HCT116 (cell line): Measurements from ENCODE around the gene GRK5. TPM values are rescaled to one million over a fixed set of nuclear protein-coding genes. Genes with fewer than 3 reads are reported as not detected.

ENCODE experiments used
- ATAC-seq: fragments of 200-7000 bp; cut with Tn5 transposase; 2 replicates; pipeline ENCODE4 v1.9.1; 2020; ENCODE audit warnings: mild to moderate bottlenecking, moderate library complexity
- BruUV-seq: library from RNA; stranded (reverse); fragments of 400-500 nt; replicated peaks from 2 replicates; lab custom pipeline; 2021; lab: Mats Ljungman, UMichigan
- CTCF ChIA-PET: fragments of 300-600 bp; sonication (Branson Sonifier 250); formaldehyde crosslinking; loops from one replicate; lab custom pipeline; 2021; ENCODE audit warnings: antibody characterized with exemption; lab: Charles Lee
- POLR2A ChIA-PET: fragments of 300-600, 350-600 bp; sonication (Branson Sonifier 250); formaldehyde crosslinking; loops from one replicate; lab custom pipeline; 2021; ENCODE audit warnings: antibody characterized with exemption; lab: Charles Lee
- RAD21 ChIA-PET, 2 experiments: fragments of 300-600 bp; sonication (Branson Sonifier 250); formaldehyde crosslinking; loops; one replicate each; lab custom pipeline; 2023; ENCODE audit warnings: low total read pairs in 2 of 2; ENCODE audit not compliant: uncharacterized antibody in 2 of 2, unreplicated experiment in 2 of 2, low non-redundant PET in 1 of 2; lab: Charles Lee
- DNase-seq: peaks from one replicate; pipeline ENCODE4 v3.0.0-alpha.2; 2010; ENCODE audit warnings: low read depth, low spot score
- H2AFZ ChIP-seq: fragments of 200-600 bp; shearing (Covaris generic), sonication (generic); 2 replicates; pipeline ENCODE4 v1.6.1; 2017; ENCODE audit warnings: low read depth, mixed run types, mixed read lengths, antibody characterized with exemption, low read length; ENCODE audit not compliant: poor library complexity, severe bottlenecking
- H3K27ac ChIP-seq: 2 replicates; pipeline ENCODE4 v1.5.1; 2012; ENCODE audit warnings: low read depth, low read length
- H3K27me3 ChIP-seq: fragments of 200-600 bp; sonication (generic); 2 replicates; pipeline ENCODE4 v1.6.1; 2016; ENCODE audit warnings: mixed run types, low read length, mixed read lengths; ENCODE audit not compliant: insufficient read depth
- H3K36me3 ChIP-seq, 2 experiments: fragments of 200-500 bp in 1 of 2; fragments of 200-600 bp in 1 of 2; sonication (Bioruptor generic) in 1 of 2; sonication (generic) in 1 of 2; 2 replicates each; pipeline versions ENCODE4 v1.5.1 to v1.6.1; 2014 to 2016; ENCODE audit warnings: low read length in 2 of 2, inconsistent platforms in 1 of 2, mixed read lengths in 1 of 2, mixed run types in 1 of 2; ENCODE audit not compliant: insufficient read depth in 2 of 2, control insufficient read depth in 1 of 2
- H3K4me1 ChIP-seq, 2 experiments: fragments of 200-600 bp in 1 of 2; sonication (generic) in 1 of 2; 2 replicates each; pipeline versions ENCODE4 v1.5.1 to v1.6.1; 2012 to 2017; ENCODE audit warnings: low read length in 2 of 2, inconsistent platforms in 1 of 2, mild to moderate bottlenecking in 1 of 2, mixed read lengths in 1 of 2, mixed run types in 1 of 2, moderate library complexity in 1 of 2; ENCODE audit not compliant: insufficient read depth in 2 of 2, control insufficient read depth in 1 of 2
- H3K4me2 ChIP-seq: fragments of 200-600 bp; sonication (generic); 2 replicates; pipeline ENCODE4 v1.6.1; 2017; ENCODE audit warnings: mixed run types, low read length, mixed read lengths
- H3K4me3 ChIP-seq, 2 experiments: fragments of 200-600 bp in 1 of 2; sonication (generic) in 1 of 2; replicated peaks in 1 of 2; 2 replicates each; pipeline ENCODE4 v1.5.1; 2011 to 2016; ENCODE audit warnings: low read length in 2 of 2, control low read depth in 1 of 2, low read depth in 1 of 2, mild to moderate bottlenecking in 1 of 2, mixed read lengths in 1 of 2, mixed run types in 1 of 2
- H3K79me2 ChIP-seq: fragments of 200-600 bp; sonication (generic); 2 replicates; pipeline ENCODE4 v1.6.1; 2017; ENCODE audit warnings: mild to moderate bottlenecking, mixed run types, low read length, moderate library complexity, mixed read lengths; ENCODE audit not compliant: insufficient read depth
- H3K9ac ChIP-seq: fragments of 200-600 bp; sonication (generic); 2 replicates; pipeline ENCODE4 v1.6.1; 2016; ENCODE audit warnings: low read length, mixed read lengths
- H3K9me2 ChIP-seq: fragments of 200-600 bp; sonication (generic), shearing (Covaris generic); 2 replicates; pipeline ENCODE4 v1.6.1; 2017; ENCODE audit warnings: mixed run types, mild to moderate bottlenecking, moderate library complexity; ENCODE audit not compliant: insufficient read depth
- H3K9me3 ChIP-seq, 2 experiments: fragments of 200-500 bp in 1 of 2; fragments of 200-600 bp in 1 of 2; sonication (Bioruptor generic) in 1 of 2; sonication (generic) in 1 of 2; 2 replicates each; pipeline ENCODE4 v1.6.1; 2014 to 2017; ENCODE audit warnings: low read length in 2 of 2, mixed read lengths in 2 of 2, inconsistent platforms in 1 of 2, low read depth in 1 of 2, mild to moderate bottlenecking in 1 of 2, mixed run types in 1 of 2, moderate library complexity in 1 of 2; ENCODE audit not compliant: control insufficient read depth in 1 of 2, insufficient read depth in 1 of 2
- H4K20me1 ChIP-seq: fragments of 200-600 bp; sonication (generic), shearing (Covaris generic); 2 replicates; pipeline ENCODE4 v1.6.1; 2017; ENCODE audit warnings: mixed run types, mild to moderate bottlenecking, moderate library complexity; ENCODE audit not compliant: insufficient read depth
- CBX3 ChIP-seq: IDR thresholded peaks from 2 replicates; pipeline ENCODE4 v1.6.1; 2012; ENCODE audit warnings: low read depth
- EGR1 ChIP-seq: IDR thresholded peaks from 2 replicates; pipeline ENCODE4 v1.6.1; 2012; ENCODE audit warnings: low read depth
- ELF1 ChIP-seq: IDR thresholded peaks from 2 replicates; pipeline ENCODE4 v1.6.1; 2012; ENCODE audit warnings: low read depth, borderline replicate concordance
- EZH2 ChIP-seq: fragments of 200-600 bp; sonication (generic); IDR thresholded peaks from 2 replicates; pipeline ENCODE4 v1.6.1; 2017; ENCODE audit warnings: antibody characterized with exemption, mixed run types
- EZH2phosphoT487 ChIP-seq: fragments of 200-600 bp; IDR thresholded peaks from 2 replicates; pipeline ENCODE4 v1.6.1; 2018; ENCODE audit warnings: antibody characterized with exemption, borderline replicate concordance
- JUND ChIP-seq: IDR thresholded peaks from 2 replicates; pipeline ENCODE4 v1.6.1; 2012
- POLR2AphosphoS5 ChIP-seq: IDR thresholded peaks from 2 replicates; pipeline ENCODE4 v1.6.1; 2011; ENCODE audit warnings: mild to moderate bottlenecking, low read depth, low read length, moderate library complexity
- RAD21 ChIP-seq: IDR thresholded peaks from 2 replicates; pipeline ENCODE4 v1.6.1; 2012; ENCODE audit warnings: low read depth, mild to moderate bottlenecking
- SIN3A ChIP-seq: IDR thresholded peaks from 2 replicates; pipeline ENCODE4 v1.6.1; 2012; ENCODE audit warnings: low read depth
- SP1 ChIP-seq: IDR thresholded peaks from 2 replicates; pipeline ENCODE4 v1.6.1; 2012; ENCODE audit warnings: low read depth
- SRF ChIP-seq: IDR thresholded peaks from 2 replicates; pipeline ENCODE4 v1.6.1; 2012; ENCODE audit warnings: low read depth
- TCF7L2 ChIP-seq: IDR thresholded peaks from 2 replicates; pipeline ENCODE4 v1.7.0; 2011; ENCODE audit warnings: borderline replicate concordance, inconsistent platforms; ENCODE audit not compliant: insufficient read depth, insufficient read length; ENCODE audit errors: extremely low read depth
- ZFX ChIP-seq: fragments of 450-650 bp; IDR thresholded peaks from 2 replicates; pipeline ENCODE4 v1.6.1; 2017
- ZNF274 ChIP-seq: fragments of 200-500 bp; sonication (Bioruptor generic); IDR thresholded peaks from 2 replicates; pipeline ENCODE4 v1.6.1; 2014; ENCODE audit warnings: mild to moderate bottlenecking, low read depth, low read length, inconsistent platforms
- intact Hi-C: fragments of 100-400 bp; cut with micrococcal nuclease; formaldehyde crosslinking; loops from 2 replicates; pipeline ENCODE4 v1.10.0; 2022
- total RNA-seq: library from RNA; stranded (reverse); gene quantifications from one replicate; pipeline ENCODE4 v1.2.1, GENCODE V29; 2021; ENCODE audit not compliant: unreplicated experiment
- TF ChIP-seq, protein P1 (sequence below), 3 experiments: fragments of 200-600 bp in 1 of 3; sonication (generic) in 1 of 3; IDR thresholded peaks in 2 of 3; conservative IDR thresholded peaks in 1 of 3; 2 replicates each; pipeline ENCODE4 v1.5.1; 2012 to 2017; ENCODE audit warnings: low read depth in 2 of 3, low read length in 2 of 3, antibody characterized with exemption in 1 of 3, borderline replicate concordance in 1 of 3, control low read depth in 1 of 3, mild to moderate bottlenecking in 1 of 3, mixed read lengths in 1 of 3, mixed run types in 1 of 3, moderate library complexity in 1 of 3; ENCODE audit not compliant: insufficient read depth in 1 of 3
- TF ChIP-seq, protein P2 (sequence below): IDR thresholded peaks from 2 replicates; pipeline ENCODE4 v1.6.1; 2012
- TF ChIP-seq, protein P3 (sequence below): IDR thresholded peaks from 2 replicates; pipeline ENCODE4 v1.6.1; 2012

GRK5 gene
- total RNA-seq, 1 experiment from 2014 or later, result 7.3 TPM

DNA sequence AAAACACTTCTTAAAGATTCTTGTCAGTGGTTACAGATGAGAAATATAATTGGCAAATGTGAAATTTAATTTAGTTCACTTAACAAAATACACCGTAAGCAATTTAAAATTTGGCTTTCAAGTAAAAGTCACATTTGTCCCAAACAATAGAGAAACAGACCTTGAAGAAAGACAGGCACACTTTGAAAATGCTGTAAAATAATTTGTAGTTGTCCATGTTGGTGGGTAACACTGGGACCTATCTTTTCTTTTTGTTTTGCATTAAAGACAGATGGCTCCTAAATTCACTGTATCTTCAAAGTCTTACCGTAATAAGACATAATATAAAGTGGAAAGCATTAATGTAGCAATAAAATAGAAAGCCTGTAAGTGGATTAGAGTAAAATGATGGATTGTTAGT, 3.3 kb downstream of the GRK5 start:
- no peak for ATAC-seq
- Histone ChIP-seq H4K20me1 (no peaks in the 10 kb centered on the region), H3K9me3 (no peaks in the 10 kb centered on the region), H2AFZ (no peak overlapping the region), H3K79me2 (no peaks in the 10 kb centered on the region), H3K4me1 (peaks cover 20 to 31% of the 10 kb centered on the region in 2 experiments; a peak in 3 of 4 replicates), H3K4me2 (no peak overlapping the region), H3K36me3 (no peaks in the 10 kb centered on the region), H3K9ac (no peak overlapping the region), H3K9me2 (no peaks in the 10 kb centered on the region)
- BruUV-seq, result no TSS peak
- POLR2A ChIA-PET, result no interaction called here
- CTCF ChIA-PET, result interaction anchor here (2.1 to 2.2 kb wide), 2 partner anchors 12 kb away, joined by 7 to 26 read pairs; no protein-coding TSS in a partner anchor
- TF ChIP-seq SP1, result no peak
- TF ChIP-seq SIN3A, result no peak
- TF ChIP-seq, all 23 proteins: peak for 0
- RAD21 ChIA-PET, result no interaction called here
- Histone ChIP-seq H3K27me3 (no peaks in the 10 kb centered on the region), H3K4me3 (no peak overlapping the region), H3K27ac (no peak overlapping the region)
- intact Hi-C loops, result no loop called here
- no peak for DNase-seq

DNA sequence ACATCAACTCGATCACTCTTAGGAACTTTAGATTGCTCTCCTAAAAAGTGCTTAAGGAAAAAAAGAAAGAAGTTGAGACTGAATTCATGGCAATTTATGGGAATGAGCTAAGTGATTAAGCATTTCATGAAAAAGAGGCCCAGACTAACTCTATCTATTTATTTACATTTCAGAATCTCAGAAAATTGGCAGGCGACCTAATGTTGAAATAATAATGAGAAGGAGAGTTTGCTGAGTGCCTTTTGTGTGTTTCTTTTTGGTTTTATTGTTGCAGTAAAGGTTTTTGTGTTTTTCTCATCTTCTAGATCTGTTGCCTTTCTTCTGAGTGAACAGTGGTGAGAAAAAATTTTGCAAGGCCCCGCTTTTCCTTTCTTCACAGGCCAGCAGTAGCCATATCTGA, 3.8 kb downstream of the GRK5 start:
- H3K4me3 ChIP-seq, result no peak overlapping the region
- no peak overlapping the region for H3K9ac ChIP-seq
- no peaks in the 10 kb centered on the region for H4K20me1 ChIP-seq
- RAD21 ChIA-PET, result no interaction called here
- H3K9me3 ChIP-seq, result no peaks in the 10 kb centered on the region
- no TSS peak for BruUV-seq
- no peaks in the 10 kb centered on the region for H3K27me3 ChIP-seq
- TF ChIP-seq POLR2AphosphoS5, result no peak
- TF ChIP-seq, protein P1, sequence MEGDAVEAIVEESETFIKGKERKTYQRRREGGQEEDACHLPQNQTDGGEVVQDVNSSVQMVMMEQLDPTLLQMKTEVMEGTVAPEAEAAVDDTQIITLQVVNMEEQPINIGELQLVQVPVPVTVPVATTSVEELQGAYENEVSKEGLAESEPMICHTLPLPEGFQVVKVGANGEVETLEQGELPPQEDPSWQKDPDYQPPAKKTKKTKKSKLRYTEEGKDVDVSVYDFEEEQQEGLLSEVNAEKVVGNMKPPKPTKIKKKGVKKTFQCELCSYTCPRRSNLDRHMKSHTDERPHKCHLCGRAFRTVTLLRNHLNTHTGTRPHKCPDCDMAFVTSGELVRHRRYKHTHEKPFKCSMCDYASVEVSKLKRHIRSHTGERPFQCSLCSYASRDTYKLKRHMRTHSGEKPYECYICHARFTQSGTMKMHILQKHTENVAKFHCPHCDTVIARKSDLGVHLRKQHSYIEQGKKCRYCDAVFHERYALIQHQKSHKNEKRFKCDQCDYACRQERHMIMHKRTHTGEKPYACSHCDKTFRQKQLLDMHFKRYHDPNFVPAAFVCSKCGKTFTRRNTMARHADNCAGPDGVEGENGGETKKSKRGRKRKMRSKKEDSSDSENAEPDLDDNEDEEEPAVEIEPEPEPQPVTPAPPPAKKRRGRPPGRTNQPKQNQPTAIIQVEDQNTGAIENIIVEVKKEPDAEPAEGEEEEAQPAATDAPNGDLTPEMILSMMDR (IDR thresholded peaks at IDR 0.05 in 2 of 3, conservative IDR thresholded peaks at IDR 0.05 in 1 of 3; ENCODE audit: borderline replicate concordance in 1 of 3, insufficient read depth in 1 of 3, low read depth in 2 of 3, low read length in 2 of 3), result no peak
- TF ChIP-seq, protein P2, sequence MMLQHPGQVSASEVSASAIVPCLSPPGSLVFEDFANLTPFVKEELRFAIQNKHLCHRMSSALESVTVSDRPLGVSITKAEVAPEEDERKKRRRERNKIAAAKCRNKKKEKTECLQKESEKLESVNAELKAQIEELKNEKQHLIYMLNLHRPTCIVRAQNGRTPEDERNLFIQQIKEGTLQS, result no peak
- TF ChIP-seq ZNF274, result no peak
- TF ChIP-seq ZFX, result no peak
- TF ChIP-seq ELF1, result no peak
- TF ChIP-seq SIN3A, result no peak
- TF ChIP-seq JUND, result no peak
- no peak for TF ChIP-seq RAD21
- TF ChIP-seq, protein P3, sequence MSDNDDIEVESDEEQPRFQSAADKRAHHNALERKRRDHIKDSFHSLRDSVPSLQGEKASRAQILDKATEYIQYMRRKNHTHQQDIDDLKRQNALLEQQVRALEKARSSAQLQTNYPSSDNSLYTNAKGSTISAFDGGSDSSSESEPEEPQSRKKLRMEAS, result no peak
- no peak for TF ChIP-seq SRF
- no peak for TF ChIP-seq EZH2phosphoT487
- TF ChIP-seq TCF7L2, result no peak
- no peak for TF ChIP-seq CBX3
- TF ChIP-seq EZH2, result no peak
- TF ChIP-seq EGR1, result no peak
- TF ChIP-seq, all 23 proteins: peak for 0
- peaks cover 17 to 26% of the 10 kb centered on the region in 2 experiments; a peak in 3 of 4 replicates for H3K4me1 ChIP-seq
- H3K36me3 ChIP-seq, result no peaks in the 10 kb centered on the region
- no peak for DNase-seq
- POLR2A ChIA-PET, result no interaction called here
- H3K4me2 ChIP-seq, result no peak overlapping the region
- no peaks in the 10 kb centered on the region for H3K79me2 ChIP-seq
- no peak overlapping the region for H3K27ac ChIP-seq
- CTCF ChIA-PET, result interaction anchor here (2.1 kb wide), 1 partner anchor 13 kb away, joined by 7 read pairs; no protein-coding TSS in a partner anchor
- no peak for ATAC-seq
- H3K9me2 ChIP-seq, result no peaks in the 10 kb centered on the region
- intact Hi-C loops, result no loop called here
- H2AFZ ChIP-seq, result no peak overlapping the region
